Naive thymus-derived CD8-positive, alpha-beta T cell (primary cell): ENCODE results near the gene CABLES1. TPM values are rescaled to one million over a fixed set of nuclear protein-coding genes. Genes with fewer than 3 reads are reported as not detected.
"Not testable (repeated sequence)": the region's sequence is repeated elsewhere in the genome, so short reads cannot be mapped to it uniquely, and the experiment has no call there.

Experiments used
- ATAC-seq, 2 donors: fragments of 150-1000 bp; cut with Tn5 transposase in 1 of 2; sonication (Bioruptor Pico), chemical (Tn5 transposase) in 1 of 2; 1 replicate in 1 of 2; 2 replicates in 1 of 2; pipeline ENCODE4 v1.10.0; 2021; ENCODE audit warnings: mild to moderate bottlenecking in 2 of 2, moderate library complexity in 2 of 2
- POLR2A ChIA-PET: fragments of 350-600 bp; sonication (Branson Sonifier 250); formaldehyde crosslinking; loops from one replicate; lab custom pipeline; 2021; ENCODE audit warnings: antibody characterized with exemption; lab: Charles Lee
- DNase-seq, 10 donors: peaks; one replicate each; pipeline versions ENCODE4 v3.0.0 to v3.0.0-alpha.2; 2020 to 2022
- H3K27ac Mint-ChIP-seq, 10 donors: one replicate each; pipeline ENCODE4 v1.8.0; 2020 to 2022; ENCODE audit warnings: mild to moderate bottlenecking in 10 of 10, mixed read lengths in 10 of 10, moderate library complexity in 4 of 10, inconsistent platforms in 1 of 10
- H3K27me3 Mint-ChIP-seq, 5 donors: one replicate each; pipeline ENCODE4 v1.8.0; 2021 to 2022; ENCODE audit warnings: mixed read lengths in 5 of 5
- H3K36me3 Mint-ChIP-seq, 3 donors: one replicate each; pipeline ENCODE4 v1.8.0; 2020 to 2022; ENCODE audit warnings: mixed read lengths in 3 of 3, mild to moderate bottlenecking in 2 of 3, inconsistent platforms in 1 of 3
- H3K4me1 Mint-ChIP-seq, 4 donors: one replicate each; pipeline ENCODE4 v1.8.0; 2021 to 2022; ENCODE audit warnings: mixed read lengths in 4 of 4
- H3K4me3 Mint-ChIP-seq, 10 donors: one replicate each; pipeline ENCODE4 v1.8.0; 2020 to 2022; ENCODE audit warnings: mild to moderate bottlenecking in 10 of 10, mixed read lengths in 10 of 10, moderate library complexity in 6 of 10, inconsistent platforms in 1 of 10
- H3K9me3 Mint-ChIP-seq, 9 donors: one replicate each; pipeline ENCODE4 v1.8.0; 2020 to 2022; ENCODE audit warnings: mixed read lengths in 9 of 9, mild to moderate bottlenecking in 3 of 9, inconsistent platforms in 1 of 9, moderate library complexity in 1 of 9
- polyA plus RNA-seq, 3 donors: library from polyadenylated mRNA; unstranded; fragments of 300-500 nt; fragmentation: Illumina TruSeq; gene quantifications; one replicate each; pipeline ENCODE4 v1.2.3, GENCODE V29; 2021
- total RNA-seq, 8 experiments: library from RNA in 2 of 8; stranded (reverse) in 2 of 8; gene quantifications; one replicate each; pipeline ENCODE4 v1.2.3 and lab custom pipeline; 2021 to 2026

Gene CABLES1
- total and polyA plus RNA-seq, 5 experiments from 2014 or later, result 0.82 to 0.99 TPM; not detected in 3

DNA sequence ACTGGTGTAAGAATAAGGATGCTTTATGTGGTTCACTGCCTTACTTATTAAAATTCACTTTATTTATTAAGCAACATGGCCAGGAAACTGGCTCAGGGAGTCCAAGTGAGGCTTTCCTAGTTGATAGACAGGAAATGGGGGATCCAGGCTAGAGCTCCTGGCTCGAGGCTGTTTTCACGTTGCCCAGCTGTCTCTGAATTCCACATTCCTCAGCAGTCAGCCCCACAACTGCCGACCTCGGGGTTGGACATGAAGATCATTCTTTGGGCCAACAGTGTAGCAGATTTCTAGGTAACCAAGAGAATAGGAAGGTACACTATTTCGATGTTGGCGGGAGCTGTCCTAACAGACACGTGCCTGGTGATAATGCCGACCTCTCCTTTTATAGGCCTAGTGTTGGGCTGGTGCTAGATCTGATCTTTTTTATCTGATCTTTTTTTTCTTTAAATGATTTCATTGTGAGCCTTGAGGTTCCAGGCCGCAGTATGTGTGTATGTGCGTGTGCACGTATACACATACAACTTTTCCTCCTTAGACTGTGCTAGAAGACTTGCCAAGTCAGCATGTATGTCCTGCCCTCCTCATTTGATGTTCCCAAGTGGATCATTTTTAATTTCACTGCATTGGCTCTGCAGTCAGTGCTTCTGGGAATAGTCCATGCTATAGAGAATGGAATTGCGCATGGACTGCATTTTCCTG, 103.5 kb downstream of the CABLES1 start:
- H3K9me3 Mint-ChIP-seq, result no peaks in the 10 kb centered on the region
- H3K27me3 Mint-ChIP-seq, result peaks cover 0 to 2% (median 0%) of the 10 kb centered on the region in 5 donors
- peak overlapping the region in 4 of 10 donors; percentile 24 to 66 (median 36) for H3K27ac Mint-ChIP-seq
- peaks cover 0 to 1% (median 0%) of the 10 kb centered on the region in 3 donors for H3K36me3 Mint-ChIP-seq
- H3K4me1 Mint-ChIP-seq, result peaks cover 6 to 26% (median 14%) of the 10 kb centered on the region in 4 donors
- no peak for ATAC-seq
- POLR2A ChIA-PET, result no interaction called here
- no peak for DNase-seq
- peak overlapping the region in 7 of 10 donors; percentile 65 to 83 (median 75) for H3K4me3 Mint-ChIP-seq

DNA sequence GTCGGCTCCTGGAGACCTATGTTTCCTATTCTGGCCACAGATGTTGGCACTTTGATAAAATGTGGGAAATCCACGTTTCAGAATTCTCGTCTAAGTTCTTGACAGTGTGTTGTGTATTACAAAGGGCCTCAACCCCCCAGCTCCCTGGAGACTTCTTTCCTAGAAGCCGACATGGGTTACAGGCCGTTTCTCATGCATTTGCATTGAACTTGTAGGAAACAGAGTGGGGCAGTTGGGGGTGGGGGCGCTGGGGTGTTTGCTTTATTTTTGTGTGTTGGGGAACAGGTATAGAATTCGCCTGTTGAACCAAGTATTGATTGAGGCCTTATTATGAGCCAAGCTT, 104.0 kb downstream of the CABLES1 start:
- Mint-ChIP-seq H3K4me3 (peak overlapping the region in 1 of 10 donors; percentile 26), H3K9me3 (no peaks in the 10 kb centered on the region), H3K4me1 (peaks cover 6 to 26% (median 14%) of the 10 kb centered on the region in 4 donors), H3K27ac (peak overlapping the region in 1 of 10 donors; percentile 24), H3K36me3 (peaks cover 0 to 1% (median 0%) of the 10 kb centered on the region in 3 donors), H3K27me3 (peaks cover 0 to 2% (median 0%) of the 10 kb centered on the region in 5 donors)
- ATAC-seq (no peak), DNase-seq (no peak)
- POLR2A ChIA-PET, result no interaction called here

DNA sequence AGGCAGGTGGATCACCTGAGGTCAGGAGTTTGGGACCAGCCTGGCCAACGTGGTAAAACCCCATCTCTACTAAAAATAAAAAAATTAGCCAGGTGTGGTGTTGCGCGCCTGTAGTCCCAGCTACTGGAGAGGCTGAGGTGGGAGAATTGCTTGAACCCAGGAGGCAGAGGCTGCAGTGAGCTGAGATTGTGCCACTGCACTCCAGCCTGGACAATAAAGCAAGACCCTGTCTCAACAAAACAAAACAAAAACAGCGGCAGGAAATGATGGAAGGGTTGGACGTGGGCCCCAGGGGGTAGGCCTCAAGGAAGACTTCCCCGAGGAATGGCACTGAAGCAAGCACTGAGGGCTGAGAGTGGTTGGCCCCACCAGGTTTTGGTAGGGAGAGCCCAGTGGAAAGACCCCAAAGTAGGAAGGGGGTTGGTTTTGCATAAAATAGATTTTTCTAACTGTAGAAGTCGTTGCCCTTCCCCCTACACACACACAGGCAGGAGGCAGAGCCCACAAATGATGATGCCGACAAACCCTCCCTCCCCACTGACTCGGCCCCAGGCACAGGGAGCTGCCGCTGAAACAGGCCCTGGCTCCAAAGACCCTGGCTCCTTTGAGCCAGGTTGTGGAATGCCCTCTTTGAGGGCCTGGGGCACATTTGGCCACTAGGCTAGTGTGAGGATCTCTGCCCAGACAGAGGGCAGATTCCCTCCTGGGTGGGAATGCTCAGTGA, 104.8 kb downstream of the CABLES1 start:
- Mint-ChIP-seq H3K4me3 (no peak overlapping the region), H3K36me3 (peaks cover 0 to 1% (median 0%) of the 10 kb centered on the region in 3 donors), H3K27ac (peak overlapping the region in 1 of 10 donors; percentile 37), H3K4me1 (peaks cover 6 to 26% (median 14%) of the 10 kb centered on the region in 4 donors), H3K27me3 (peaks cover 0 to 2% (median 0%) of the 10 kb centered on the region in 5 donors), H3K9me3 (no peaks in the 10 kb centered on the region)
- DNase-seq (no peak), ATAC-seq (no peak)
- POLR2A ChIA-PET, result no interaction called here

DNA sequence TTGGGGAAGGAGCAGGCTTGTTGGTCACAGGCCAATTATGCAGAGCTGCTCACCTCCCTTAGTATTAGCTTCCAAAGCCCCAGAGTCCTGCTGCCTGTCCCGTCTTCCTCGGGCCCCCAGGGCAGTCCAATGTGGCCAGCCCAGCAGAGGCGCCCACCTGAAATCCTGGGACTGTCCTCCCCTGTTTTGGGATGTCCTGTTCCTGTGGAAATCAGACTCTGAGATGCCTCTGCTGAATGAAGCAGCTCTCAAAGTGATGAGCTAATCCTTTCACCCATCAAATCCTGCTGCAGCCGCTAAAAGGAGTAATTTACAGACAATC, 105.3 kb downstream of the CABLES1 start:
- Mint-ChIP-seq H3K4me3 (no peak overlapping the region), H3K27me3 (peaks cover 0 to 2% (median 0%) of the 10 kb centered on the region in 5 donors), H3K36me3 (peaks cover 0 to 1% (median 0%) of the 10 kb centered on the region in 3 donors), H3K4me1 (peaks cover 6 to 26% (median 14%) of the 10 kb centered on the region in 4 donors), H3K27ac (no peak overlapping the region), H3K9me3 (no peaks in the 10 kb centered on the region)
- ATAC-seq (no peak), DNase-seq (no peak)
- POLR2A ChIA-PET, result no interaction called here

DNA sequence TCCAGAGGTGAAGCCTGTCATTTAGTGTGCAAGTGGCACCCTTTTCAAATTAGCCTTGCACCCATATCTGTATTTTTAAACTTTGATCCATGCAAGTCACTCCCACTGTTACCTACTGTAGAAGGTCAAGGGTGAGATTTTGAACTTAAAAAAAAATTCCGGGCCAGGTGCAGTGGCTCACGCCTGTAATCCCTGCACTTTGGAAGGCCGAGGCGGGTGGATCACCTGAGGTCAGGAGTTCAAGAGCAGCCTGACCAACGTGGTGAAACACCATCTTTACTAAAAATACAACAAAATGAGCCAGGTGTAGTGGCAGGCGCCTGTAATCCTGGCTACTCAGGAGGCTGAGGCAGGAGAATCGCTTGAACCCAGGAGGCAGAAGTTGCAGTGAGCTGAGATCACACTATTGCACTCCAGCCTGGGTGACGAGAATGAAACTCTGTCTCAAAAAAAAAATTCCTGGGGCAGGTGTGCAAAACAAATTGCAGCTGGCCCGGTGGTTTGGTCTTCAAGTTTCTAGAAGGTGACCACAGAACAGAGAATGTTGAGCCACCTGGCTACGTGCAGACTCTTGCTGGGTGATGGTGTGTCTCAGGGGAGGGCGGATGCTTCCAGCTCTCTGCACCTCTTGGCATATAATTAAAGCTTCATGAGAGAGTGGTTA, 106.7 kb downstream of the CABLES1 start:
- H3K4me3 Mint-ChIP-seq, POLR2A ChIA-PET, H3K9me3 Mint-ChIP-seq, H3K36me3 Mint-ChIP-seq, H3K27me3 Mint-ChIP-seq, DNase-seq, ATAC-seq: not testable (repeated sequence)
- Mint-ChIP-seq H3K27ac (peak overlapping the region in 1 of 10 donors; percentile 7), H3K4me1 (peaks cover 6 to 22% (median 13%) of the 10 kb centered on the region in 4 donors)

DNA sequence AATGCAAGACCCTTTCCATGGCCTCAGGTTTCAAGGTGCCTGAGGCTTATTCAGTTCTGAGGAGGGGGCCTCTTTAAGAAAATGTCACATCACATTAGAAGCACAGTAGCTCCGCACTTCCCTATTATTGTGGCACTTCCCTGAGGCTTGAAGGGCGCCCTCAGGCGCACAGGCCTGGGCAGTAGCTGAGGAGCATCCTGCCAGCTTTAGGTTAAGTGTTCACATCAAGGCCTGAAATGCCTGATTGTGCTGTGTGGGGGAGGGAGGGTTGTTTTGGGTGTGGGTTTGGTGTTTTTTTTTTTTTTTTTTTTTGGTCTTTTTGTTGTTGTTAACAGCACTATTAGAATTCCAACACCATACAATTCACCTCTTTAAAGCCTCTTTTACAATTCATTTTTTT, 107.9 kb downstream of the CABLES1 start:
- ATAC-seq, result no peak
- Mint-ChIP-seq H3K27me3 (peaks cover 0 to 2% (median 0%) of the 10 kb centered on the region in 5 donors), H3K4me3 (no peak overlapping the region), H3K27ac (no peak overlapping the region), H3K4me1 (peaks cover 3 to 16% (median 4%) of the 10 kb centered on the region in 4 donors), H3K9me3 (no peaks in the 10 kb centered on the region), H3K36me3 (peaks cover 0 to 1% (median 0%) of the 10 kb centered on the region in 3 donors)
- POLR2A ChIA-PET, result no interaction called here
- no peak for DNase-seq

DNA sequence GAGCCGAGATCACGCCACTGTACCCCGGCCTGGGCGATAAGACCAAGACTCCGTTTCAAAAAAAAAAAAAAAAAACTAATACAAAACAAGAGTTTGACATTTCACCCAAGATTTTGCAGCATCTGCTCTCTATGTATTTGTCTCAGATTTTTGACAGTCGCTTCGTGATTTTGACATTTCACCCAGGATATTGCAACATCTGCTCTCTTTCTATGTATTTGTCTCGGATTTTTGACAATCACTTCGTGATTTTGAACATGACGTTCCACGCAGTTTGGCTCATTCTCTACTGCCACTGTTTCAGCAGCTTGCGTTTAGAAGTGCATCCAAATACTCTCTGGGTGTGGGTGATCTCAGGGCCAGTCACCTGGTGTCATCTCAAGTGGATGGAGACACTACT, 108.5 kb downstream of the CABLES1 start:
- Mint-ChIP-seq H3K27ac (peak overlapping the region in 1 of 10 donors; percentile 22), H3K4me1 (peaks cover 0 to 10% (median 0%) of the 10 kb centered on the region in 4 donors), H3K4me3 (no peak overlapping the region), H3K36me3 (peaks cover 0 to 1% (median 0%) of the 10 kb centered on the region in 3 donors), H3K27me3 (peaks cover 0 to 2% (median 0%) of the 10 kb centered on the region in 5 donors), H3K9me3 (no peaks in the 10 kb centered on the region)
- no peak for DNase-seq
- POLR2A ChIA-PET, result no interaction called here
- ATAC-seq, result no peak

DNA sequence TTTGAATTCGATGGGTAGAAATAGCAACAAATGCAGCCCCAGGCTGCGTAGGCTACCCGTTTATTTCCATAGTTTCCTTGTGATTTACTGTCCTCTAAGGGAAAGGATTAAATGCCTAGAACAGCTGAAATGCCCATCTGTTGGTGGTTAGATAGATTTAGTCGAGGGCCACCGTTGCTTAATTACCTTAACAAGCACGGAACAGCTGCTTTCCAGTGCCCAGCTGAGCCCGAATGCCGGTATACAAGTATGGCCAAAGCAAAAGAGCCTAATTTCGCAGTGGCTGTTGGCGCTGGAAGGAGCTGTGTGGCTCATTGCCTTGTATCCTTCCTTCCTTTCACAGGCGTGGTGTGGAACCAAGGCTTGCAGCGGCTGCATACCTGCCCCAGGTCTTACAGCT, 109.1 kb downstream of the CABLES1 start:
- H3K4me1 Mint-ChIP-seq, result peaks cover 0 to 5% (median 0%) of the 10 kb centered on the region in 4 donors
- DNase-seq, result no peak
- no peaks in the 10 kb centered on the region for H3K9me3 Mint-ChIP-seq
- H3K4me3 Mint-ChIP-seq, result no peak overlapping the region
- POLR2A ChIA-PET, result no interaction called here
- ATAC-seq, result no peak
- H3K36me3 Mint-ChIP-seq, result peaks cover 0 to 1% (median 0%) of the 10 kb centered on the region in 3 donors
- no peaks in the 10 kb centered on the region for H3K27me3 Mint-ChIP-seq
- no peak overlapping the region for H3K27ac Mint-ChIP-seq

DNA sequence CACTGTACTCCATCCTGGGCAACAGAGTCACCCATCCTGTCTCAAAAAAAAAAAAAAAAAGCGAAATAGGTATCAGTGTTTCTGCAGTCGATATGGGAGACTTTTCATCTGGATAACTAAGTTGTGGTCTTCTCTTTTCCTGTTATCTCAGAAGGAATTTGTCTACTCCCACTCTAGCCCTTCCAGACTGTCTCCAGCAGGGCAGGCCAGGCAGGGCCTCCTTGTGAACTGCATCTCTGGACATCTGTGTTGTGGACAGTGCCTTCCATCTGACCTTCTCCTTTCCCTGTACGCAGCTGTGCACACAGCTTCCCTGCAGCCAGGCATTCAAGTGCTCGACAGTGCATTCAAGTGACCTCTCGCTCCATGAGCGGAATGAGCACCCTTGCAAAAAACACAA, 110.2 kb downstream of the CABLES1 start:
- no peaks in the 10 kb centered on the region for H3K9me3 Mint-ChIP-seq
- H3K4me3 Mint-ChIP-seq, result no peak overlapping the region
- no peaks in the 10 kb centered on the region for H3K27me3 Mint-ChIP-seq
- POLR2A ChIA-PET, result no interaction called here
- no peak for ATAC-seq
- peaks cover 0 to 5% (median 0%) of the 10 kb centered on the region in 4 donors for H3K4me1 Mint-ChIP-seq
- DNase-seq, result no peak
- H3K27ac Mint-ChIP-seq, result no peak overlapping the region
- H3K36me3 Mint-ChIP-seq, result no peaks in the 10 kb centered on the region

DNA sequence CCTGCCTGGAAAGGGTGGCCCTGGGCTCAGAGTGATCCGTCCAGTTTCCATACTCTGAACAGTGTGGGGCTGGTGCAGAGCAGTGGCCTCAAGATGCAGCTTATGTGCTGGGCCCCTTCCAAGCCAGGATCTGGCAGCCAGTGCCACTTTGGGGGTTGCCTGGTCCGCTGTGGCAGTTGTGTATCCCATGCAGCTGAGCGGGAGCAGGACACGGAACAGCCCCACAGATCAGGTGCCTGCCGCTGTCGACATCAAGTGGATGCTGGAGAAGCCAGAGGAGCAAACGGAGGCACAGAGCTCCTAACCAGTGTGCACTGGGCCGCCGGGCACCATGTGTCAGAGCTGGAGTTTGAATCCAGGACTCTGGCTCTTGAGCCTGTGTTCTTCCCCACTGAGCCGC, 112.0 kb downstream of the CABLES1 start:
- ATAC-seq (no peak), DNase-seq (no peak)
- H3K27me3 Mint-ChIP-seq, result peaks cover 0 to 2% (median 0%) of the 10 kb centered on the region in 5 donors
- POLR2A ChIA-PET, result interaction anchor here (0.8 kb wide), 1 partner anchor 10 kb away, joined by 3 read pairs; no protein-coding TSS in a partner anchor
- no peak overlapping the region for H3K4me3 Mint-ChIP-seq
- peaks cover 0 to 2% (median 0%) of the 10 kb centered on the region in 9 donors for H3K9me3 Mint-ChIP-seq
- peaks cover 0 to 4% (median 0%) of the 10 kb centered on the region in 4 donors for H3K4me1 Mint-ChIP-seq
- H3K27ac Mint-ChIP-seq, result no peak overlapping the region
- no peaks in the 10 kb centered on the region for H3K36me3 Mint-ChIP-seq

DNA sequence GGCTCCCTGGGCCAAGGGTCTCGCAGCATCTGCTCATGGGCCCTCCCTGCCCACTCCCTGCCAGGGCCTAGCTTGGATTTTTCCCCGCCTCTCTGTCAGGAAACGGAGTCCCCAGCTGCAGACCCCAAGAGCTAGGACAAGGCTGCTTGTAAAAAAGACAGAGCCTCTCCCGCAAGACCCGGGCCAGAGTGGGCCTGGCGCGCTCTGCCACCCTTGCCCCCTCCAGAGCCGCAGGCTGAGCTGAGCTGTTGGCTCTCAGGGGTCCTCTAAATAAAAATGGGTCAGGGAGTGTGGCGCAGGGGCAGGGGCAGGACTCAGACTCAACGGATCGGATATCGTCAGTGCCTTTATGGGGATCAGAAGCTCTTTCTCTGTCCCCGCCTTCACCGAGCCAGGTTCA, 112.6 kb downstream of the CABLES1 start:
- no peak for DNase-seq
- peak overlapping the region in 1 of 10 donors; percentile 21 for H3K27ac Mint-ChIP-seq
- peaks cover 0 to 3% (median 0%) of the 10 kb centered on the region in 4 donors for H3K4me1 Mint-ChIP-seq
- no peak for ATAC-seq
- peaks cover 0 to 2% (median 0%) of the 10 kb centered on the region in 9 donors for H3K9me3 Mint-ChIP-seq
- POLR2A ChIA-PET, result no interaction called here
- peaks cover 0 to 2% (median 0%) of the 10 kb centered on the region in 5 donors for H3K27me3 Mint-ChIP-seq
- H3K4me3 Mint-ChIP-seq, result no peak overlapping the region
- no peaks in the 10 kb centered on the region for H3K36me3 Mint-ChIP-seq

DNA sequence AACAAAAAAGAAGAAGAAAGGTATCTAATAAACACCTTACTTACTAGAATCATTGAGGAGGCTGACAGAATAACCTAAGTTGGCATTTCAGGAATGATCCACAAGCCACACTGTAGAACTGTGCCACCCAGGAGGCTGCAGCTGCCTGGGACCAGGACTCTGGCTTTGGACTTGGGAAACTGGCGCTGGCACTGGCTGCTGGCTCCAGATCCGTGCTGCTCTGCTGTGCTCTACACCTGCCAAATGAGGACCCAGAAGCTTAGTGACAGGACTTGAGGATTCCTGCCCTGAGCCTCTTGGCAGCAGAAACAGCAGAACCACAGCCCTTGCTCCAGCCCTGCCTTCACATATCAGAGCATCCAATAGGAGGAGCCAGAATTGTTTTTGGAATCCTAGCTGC, 113.5 kb downstream of the CABLES1 start:
- H3K27me3 Mint-ChIP-seq, result peaks cover 0 to 2% (median 0%) of the 10 kb centered on the region in 5 donors
- H3K27ac Mint-ChIP-seq, result no peak overlapping the region
- no peaks in the 10 kb centered on the region for H3K4me1 Mint-ChIP-seq
- no peak for DNase-seq
- no peak overlapping the region for H3K4me3 Mint-ChIP-seq
- POLR2A ChIA-PET, result no interaction called here
- peaks cover 0 to 2% (median 0%) of the 10 kb centered on the region in 9 donors for H3K9me3 Mint-ChIP-seq
- no peaks in the 10 kb centered on the region for H3K36me3 Mint-ChIP-seq
- ATAC-seq, result no peak
